Heart right ventricle (tissue), 16 donors: ENCODE results near the gene INSRR. TPM values are rescaled to one million over a fixed set of nuclear protein-coding genes. Genes with fewer than 3 reads are reported as not detected.

Experiments
- ATAC-seq, 8 donors: fragments of 200-7000 bp; cut with Tn5 transposase; one replicate each; pipeline ENCODE4 v1.9.1; 2020; ENCODE audit warnings: mild to moderate bottlenecking in 8 of 8, moderate library complexity in 8 of 8, moderate number of reproducible peaks in 1 of 8
- DNase-seq, 2 donors: peaks; one replicate each; pipeline ENCODE4 v3.0.0-alpha.2; 2020
- H3K27ac ChIP-seq, 10 donors: fragments of 200-600 bp; sonication (generic) in 2 of 10; one replicate each; pipeline versions ENCODE4 v1.5.0 to v1.8.0; 2020 to 2022; ENCODE audit warnings: mild to moderate bottlenecking in 3 of 10
- H3K27me3 ChIP-seq, 7 donors: fragments of 200-600 bp; one replicate each; pipeline ENCODE4 v1.8.0; 2021 to 2022; ENCODE audit warnings: mild to moderate bottlenecking in 2 of 7
- H3K36me3 ChIP-seq, 9 donors: fragments of 200-600 bp; sonication (generic) in 1 of 9; one replicate each; pipeline versions ENCODE4 v1.5.0 to v1.8.0; 2020 to 2022; ENCODE audit warnings: mild to moderate bottlenecking in 2 of 9
- H3K4me1 ChIP-seq, 9 donors: fragments of 200-600 bp; sonication (generic) in 1 of 9; one replicate each; pipeline versions ENCODE4 v1.5.0 to v1.8.0; 2020 to 2022; ENCODE audit warnings: mild to moderate bottlenecking in 4 of 9
- H3K4me3 ChIP-seq, 10 donors: fragments of 200-600 bp; sonication (generic) in 2 of 10; one replicate each; pipeline versions ENCODE4 v1.5.0 to v1.8.0; 2020 to 2022; ENCODE audit warnings: mild to moderate bottlenecking in 7 of 10, moderate library complexity in 2 of 10
- H3K9me3 ChIP-seq, 11 donors: fragments of 200-600 bp in 10 of 11; sonication (generic) in 2 of 11; one replicate each; pipeline versions ENCODE4 v1.5.0 to v1.8.0; 2013 to 2022; ENCODE audit warnings: mild to moderate bottlenecking in 2 of 11, control low read depth in 1 of 11, moderate library complexity in 1 of 11
- WGBS, 2 donors: extraction: QIAGEN DNeasy Blood & Tissue Kit; methylation state at CpG; one replicate each; pipeline ENCODE4 v1.1.7; 2013; ENCODE audit warnings: inconsistent platforms in 1 of 2; 5-methylcytosine and 5-hydroxymethylcytosine counted together
- intact Hi-C, 10 donors: fragments of 100-400 bp; cut with DNase I; formaldehyde crosslinking; loops; one replicate each; pipeline versions ENCODE4 v1.11.1 to v1.14.2; 2022
- polyA plus RNA-seq, 2 donors: library from polyadenylated mRNA; stranded (reverse); fragments of 200-250 nt; gene quantifications; one replicate each; pipeline ENCODE4 v1.2.3, GENCODE V29; 2013
- total RNA-seq, 10 donors: library from RNA; stranded (reverse); fragmentation: NEBNext Ultra II Directional in 3 of 10; extraction: Animal tissue kit (Norgen Biotek cat#: 25700) in 3 of 10; gene quantifications; one replicate each; pipeline versions ENCODE4 v1.2.1 to v1.2.4, GENCODE V29; 2021 to 2023
- TF ChIP-seq, protein P1 (sequence below), 9 donors: fragments of 200-600 bp; sonication (generic) in 2 of 9; IDR thresholded peaks; one replicate each; pipeline versions ENCODE4 v1.5.0 to v1.8.0; 2021 to 2022; ENCODE audit warnings: antibody characterized with exemption in 9 of 9, mild to moderate bottlenecking in 5 of 9, moderate library complexity in 1 of 9
- donor health status: Arrhythmogenic right ventricular cardiomyopathy.
- donor health status: ischemic (EF 13 %, LVEDD 7.1; RV severe dilation, severe dysfunction).
- donor health status: healthy with polysubstance abuse.
- donor health status: DM: no; HTN: yes; CAD: no.
- donor health status: DM: no; HTN: no; CAD: no.
- donor health status: ischemic (EF 25% LVEDD 6.9; RV normal size, moderate dysfunction).
- donor health status: ischemic (EF 25% LVEDD 5.7; RV mildly dilated, moderate dysfunction).
- donor health status: healthy.
- donor health status: DM: yes; HTN: yes; CAD: no.
- donor health status: Ischemic cardiomyopathy.
- donor health status: ischemic (EF 35%, LVEDD 5.7; RV mildly dilated, moderate dysfunction).
- donor health status: nonischemic (EF 11% LVEDD 7.7; RV severe dilation, severe dysfunction).
- donor health status: DM: yes; HTN: yes; CAD: no.
- donor health status: PGD.
- donor health status: ischemic (EF 29% LVEDD 5.4; RV normal size, mild dysfunction).
- donor health status: nonischemic (EF 23%, LVEDD 6.1; RV moderate dilation, normal function).

The INSRR gene
- total and polyA plus RNA-seq, 12 donors: 0.01 to 0.80 (median 0.07) TPM

DNA sequence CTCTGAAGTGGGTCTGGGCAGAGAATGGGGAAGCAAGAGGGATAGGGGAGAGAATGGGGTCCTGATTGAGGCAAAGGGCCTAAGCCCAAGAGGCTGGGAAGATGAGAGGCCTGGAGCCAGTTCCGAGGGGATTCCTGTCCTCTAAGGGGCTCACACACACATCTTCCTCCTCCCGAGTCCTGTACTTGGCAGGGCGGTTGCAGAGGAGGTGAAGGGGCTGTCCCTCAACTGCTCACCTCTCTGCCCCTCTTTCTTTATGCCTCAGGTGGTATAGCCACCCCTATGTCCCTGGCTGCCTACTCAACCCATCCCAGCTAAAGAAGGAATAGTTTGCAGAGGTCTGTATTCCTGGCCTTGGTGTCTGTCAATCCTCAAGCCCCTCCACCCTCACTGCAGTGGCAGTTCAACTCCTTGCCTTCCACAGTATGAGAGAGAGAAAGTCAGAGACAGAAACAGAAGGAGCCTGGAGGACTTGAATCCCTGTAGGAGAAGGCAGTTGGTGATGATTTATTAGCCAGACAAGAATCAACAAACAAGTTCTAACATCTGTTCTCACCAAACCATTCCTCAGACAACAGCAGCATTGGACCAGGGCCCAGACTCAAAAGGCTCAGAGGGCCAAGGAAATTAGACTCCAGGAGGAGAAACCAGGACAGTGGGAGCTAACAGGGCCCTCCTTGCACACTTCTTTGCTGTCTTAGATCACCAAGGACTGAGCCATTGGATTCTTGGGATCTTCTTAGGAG is 53.0 kb downstream of the INSRR start:
- TF ChIP-seq, protein P1, sequence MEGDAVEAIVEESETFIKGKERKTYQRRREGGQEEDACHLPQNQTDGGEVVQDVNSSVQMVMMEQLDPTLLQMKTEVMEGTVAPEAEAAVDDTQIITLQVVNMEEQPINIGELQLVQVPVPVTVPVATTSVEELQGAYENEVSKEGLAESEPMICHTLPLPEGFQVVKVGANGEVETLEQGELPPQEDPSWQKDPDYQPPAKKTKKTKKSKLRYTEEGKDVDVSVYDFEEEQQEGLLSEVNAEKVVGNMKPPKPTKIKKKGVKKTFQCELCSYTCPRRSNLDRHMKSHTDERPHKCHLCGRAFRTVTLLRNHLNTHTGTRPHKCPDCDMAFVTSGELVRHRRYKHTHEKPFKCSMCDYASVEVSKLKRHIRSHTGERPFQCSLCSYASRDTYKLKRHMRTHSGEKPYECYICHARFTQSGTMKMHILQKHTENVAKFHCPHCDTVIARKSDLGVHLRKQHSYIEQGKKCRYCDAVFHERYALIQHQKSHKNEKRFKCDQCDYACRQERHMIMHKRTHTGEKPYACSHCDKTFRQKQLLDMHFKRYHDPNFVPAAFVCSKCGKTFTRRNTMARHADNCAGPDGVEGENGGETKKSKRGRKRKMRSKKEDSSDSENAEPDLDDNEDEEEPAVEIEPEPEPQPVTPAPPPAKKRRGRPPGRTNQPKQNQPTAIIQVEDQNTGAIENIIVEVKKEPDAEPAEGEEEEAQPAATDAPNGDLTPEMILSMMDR (IDR thresholded peaks at IDR 0.05): no peak
- peak in 7 of 8 donors; percentile 23 to 66 (median 42) for ATAC-seq
- peak in 1 of 2 donors; percentile 64 for DNase-seq
- peak overlapping the region in 8 of 10 donors; percentile 10 to 61 (median 56) for H3K27ac ChIP-seq
- H3K9me3 ChIP-seq: no peaks in the 10 kb centered on the region
- H3K36me3 ChIP-seq: peaks cover 0 to 12% (median 2%) of the 10 kb centered on the region in 9 donors
- no peak overlapping the region for H3K4me3 ChIP-seq
- WGBS, 2 donors: 80 to 83% methylated on average over 3 of the region's 3 CpGs
- intact Hi-C loops: loop anchor here in 1 of 10 donors (5.0 kb wide), 1 partner anchor 51 kb away; the partner anchor contains the start of gene INSRR
- no peaks in the 10 kb centered on the region for H3K27me3 ChIP-seq
- H3K4me1 ChIP-seq: peaks cover 0 to 58% (median 39%) of the 10 kb centered on the region in 9 donors

DNA sequence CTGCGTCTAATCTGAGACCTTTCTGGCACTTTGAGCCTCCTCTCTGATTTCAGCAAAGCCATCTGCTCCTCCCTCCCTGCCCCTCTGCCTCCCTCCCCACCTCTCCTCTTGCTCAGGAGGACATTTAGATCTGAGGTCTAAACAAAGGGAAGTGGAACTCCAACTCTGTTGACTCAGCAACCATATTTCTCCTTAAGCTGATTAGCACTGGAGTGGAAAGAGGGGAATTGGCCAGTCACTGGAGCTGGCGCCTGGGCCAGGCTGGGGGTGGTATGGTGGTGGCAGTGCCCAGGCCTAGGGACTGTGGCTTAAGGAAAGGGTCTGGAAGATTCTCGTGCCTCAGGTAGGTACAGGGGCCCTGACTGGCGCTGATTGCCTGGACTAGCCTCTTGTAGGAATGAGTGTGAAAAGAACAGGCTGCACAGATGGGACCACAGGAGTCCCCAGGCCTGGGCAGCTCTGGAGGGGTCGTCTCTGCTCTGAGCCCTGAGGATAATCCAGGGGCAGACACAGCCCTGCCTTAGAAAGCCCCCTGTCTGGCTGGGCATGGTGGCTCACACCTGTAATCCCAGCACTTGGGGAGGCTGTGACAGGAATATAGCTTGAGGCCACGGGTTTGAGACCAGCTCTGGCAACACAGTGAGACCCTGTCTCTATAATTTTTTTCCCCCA is 54.2 kb downstream of the INSRR start:
- WGBS, 2 donors: 71 to 75% methylated on average over 6 of the region's 6 CpGs
- DNase-seq (no peak), ATAC-seq (peak in 4 of 8 donors; percentile 7 to 30 (median 11))
- peak overlapping the region in 2 of 10 donors; percentile 9 to 49 for H3K27ac ChIP-seq
- peaks cover 2 to 68% (median 48%) of the 10 kb centered on the region in 9 donors for H3K4me1 ChIP-seq
- H3K27me3 ChIP-seq: no peaks in the 10 kb centered on the region
- H3K9me3 ChIP-seq: no peaks in the 10 kb centered on the region
- peaks cover 0 to 24% (median 11%) of the 10 kb centered on the region in 9 donors for H3K36me3 ChIP-seq
- TF ChIP-seq, protein P1 (IDR thresholded peaks at IDR 0.05): no peak
- H3K4me3 ChIP-seq: no peak overlapping the region
- intact Hi-C loops: loop anchor here in 7 of 10 donors (5.0 kb wide), 2 partner anchors 53 to 58 kb away; partner anchors contain the start of genes INSRR (in 5 of the 7) and NTRK1 (in 2 of the 7)

DNA sequence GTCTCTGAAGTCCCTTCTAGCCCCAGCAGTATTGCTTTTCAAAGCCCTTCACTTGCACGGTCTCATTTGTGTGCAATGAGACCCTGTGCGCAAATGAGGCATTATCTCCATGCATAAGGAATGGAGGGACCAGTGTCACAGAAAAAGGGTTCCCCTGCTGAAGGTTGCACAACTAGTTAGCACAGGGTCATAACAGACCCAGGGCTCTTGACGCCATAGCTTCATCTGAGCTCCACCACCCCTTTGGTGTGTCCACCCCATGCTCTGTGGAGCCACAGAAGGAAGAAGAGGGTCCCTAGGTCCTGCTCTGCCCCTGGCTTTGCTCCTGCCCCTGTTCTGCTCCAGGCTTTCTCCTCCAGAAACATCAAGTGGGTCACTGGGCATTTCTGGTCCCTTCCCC is 54.9 kb downstream of the INSRR start:
- H3K4me3 ChIP-seq: no peak overlapping the region
- TF ChIP-seq, protein P1 (IDR thresholded peaks at IDR 0.05): no peak
- DNase-seq (no peak), ATAC-seq (no peak)
- H3K36me3 ChIP-seq: peaks cover 0 to 31% (median 16%) of the 10 kb centered on the region in 9 donors
- WGBS, 2 donors: 75 to 77% methylated on average over 3 of the region's 3 CpGs
- H3K27ac ChIP-seq: peak overlapping the region in 1 of 10 donors; percentile 49
- H3K27me3 ChIP-seq: no peaks in the 10 kb centered on the region
- H3K9me3 ChIP-seq: no peaks in the 10 kb centered on the region
- intact Hi-C loops: loop anchor here in 6 of 10 donors (5.0 kb wide), 2 partner anchors 53 to 58 kb away; partner anchors contain the start of genes INSRR (in 4 of the 6) and NTRK1 (in 2 of the 6)
- H3K4me1 ChIP-seq: peaks cover 2 to 68% (median 48%) of the 10 kb centered on the region in 9 donors
